Astrocyte (in vitro differentiated cells and primary cell): ENCODE results near the gene CSF2RB. TPM values are rescaled to one million over a fixed set of nuclear protein-coding genes. Genes with fewer than 3 reads are reported as not detected.
A peak's percentile ranks its signal among the peaks of the same experiment; 100 is the strongest.

Experiments used
- DNase-seq: peaks from one replicate; pipeline ENCODE4 v3.0.0-alpha.2; 2010; ENCODE audit warnings: low read depth
- FAIRE-seq: peaks from 2 replicates; lab custom pipeline; 2011; peaks lifted over from hg19 to GRCh38; lab: Jason Lieb, UNC
- H2AFZ ChIP-seq: 2 replicates; pipeline ENCODE4 v1.6.0; 2012; ENCODE audit warnings: low read depth, low read length, inconsistent platforms
- H3K27ac ChIP-seq: 2 replicates; pipeline ENCODE4 v1.5.1; 2011; ENCODE audit warnings: low read depth, low read length, inconsistent platforms
- H3K27me3 ChIP-seq: 2 replicates; pipeline ENCODE4 v1.6.0; 2011; ENCODE audit warnings: low read length, inconsistent platforms; ENCODE audit not compliant: insufficient read depth
- H3K36me3 ChIP-seq: 2 replicates; pipeline ENCODE4 v1.5.1; 2011; ENCODE audit warnings: low read length, inconsistent platforms; ENCODE audit not compliant: insufficient read depth
- H3K4me1 ChIP-seq: 2 replicates; pipeline ENCODE4 v1.5.1; 2011; ENCODE audit warnings: low read length, inconsistent platforms; ENCODE audit not compliant: insufficient read depth
- H3K4me2 ChIP-seq: 2 replicates; pipeline ENCODE4 v1.6.0; 2012; ENCODE audit warnings: low read length, inconsistent platforms
- H3K4me3 ChIP-seq: 2 replicates; pipeline ENCODE4 v1.5.1; 2011; ENCODE audit warnings: low read depth, mild to moderate bottlenecking, low read length, inconsistent platforms; ENCODE audit not compliant: insufficient read depth
- H3K79me2 ChIP-seq: 2 replicates; pipeline ENCODE4 v1.6.0; 2012; ENCODE audit warnings: mild to moderate bottlenecking, low read length, inconsistent platforms; ENCODE audit not compliant: insufficient read depth
- H3K9ac ChIP-seq: 2 replicates; pipeline ENCODE4 v1.6.0; 2012; ENCODE audit warnings: mild to moderate bottlenecking, low read length, inconsistent platforms
- H3K9me3 ChIP-seq: 2 replicates; pipeline ENCODE4 v1.5.1; 2012; ENCODE audit warnings: low read depth, mild to moderate bottlenecking, low read length, inconsistent platforms; ENCODE audit not compliant: insufficient read depth
- H4K20me1 ChIP-seq: 2 replicates; pipeline ENCODE4 v1.6.0; 2012; ENCODE audit warnings: low read length, inconsistent platforms; ENCODE audit not compliant: insufficient read depth
- H3K27ac Mint-ChIP-seq: one replicate; pipeline ENCODE4 v1.8.0; 2021; ENCODE audit warnings: mild to moderate bottlenecking, mixed read lengths; ENCODE audit not compliant: unreplicated experiment
- H3K27me3 Mint-ChIP-seq: one replicate; pipeline ENCODE4 v1.8.0; 2021; ENCODE audit warnings: low read depth, mixed read lengths; ENCODE audit not compliant: unreplicated experiment
- H3K36me3 Mint-ChIP-seq: one replicate; pipeline ENCODE4 v1.8.0; 2021; ENCODE audit warnings: low read depth, mixed read lengths; ENCODE audit not compliant: unreplicated experiment
- H3K4me1 Mint-ChIP-seq: one replicate; pipeline ENCODE4 v1.8.0; 2021; ENCODE audit warnings: low read depth, mixed read lengths; ENCODE audit not compliant: unreplicated experiment
- H3K4me3 Mint-ChIP-seq: one replicate; pipeline ENCODE4 v1.8.0; 2021; ENCODE audit warnings: mild to moderate bottlenecking, moderate library complexity, mixed read lengths; ENCODE audit not compliant: unreplicated experiment
- H3K9me3 Mint-ChIP-seq: one replicate; pipeline ENCODE4 v1.8.0; 2021; ENCODE audit warnings: mild to moderate bottlenecking, mixed read lengths; ENCODE audit not compliant: unreplicated experiment
- CTCF ChIP-seq: IDR thresholded peaks from 2 replicates; pipeline ENCODE4 v1.5.1; 2011; ENCODE audit warnings: low read depth, mild to moderate bottlenecking, inconsistent platforms, low read length, moderate library complexity; ENCODE audit not compliant: insufficient read depth
- EZH2 ChIP-seq: IDR thresholded peaks from 2 replicates; pipeline ENCODE4 v1.6.1; 2012; ENCODE audit warnings: mild to moderate bottlenecking, low read length, inconsistent platforms; ENCODE audit not compliant: insufficient read depth
- total RNA-seq: library from RNA; stranded (reverse); gene quantifications from 2 replicates; pipeline ENCODE4 v1.2.1, GENCODE V29; 2021

The CSF2RB gene
- total RNA-seq, 1 donor from 2014 or later: 0.09 TPM

- Histone ChIP-seq H3K27ac (no peak overlapping the region), H3K27me3 (peaks cover 3% of the 10 kb centered on the region), H3K4me3 (no peak overlapping the region), H3K4me1 (no peaks in the 10 kb centered on the region), H3K79me2 (no peaks in the 10 kb centered on the region), H4K20me1 (no peaks in the 10 kb centered on the region), H3K36me3 (no peaks in the 10 kb centered on the region), H3K9ac (no peak overlapping the region), H2AFZ (no peak overlapping the region), H3K4me2 (no peak overlapping the region), H3K9me3 (no peaks in the 10 kb centered on the region)
- Mint-ChIP-seq H3K4me3 (peak overlapping the region; percentile 7), H3K27ac (peak overlapping the region; percentile 2), H3K9me3 (peaks cover 4% of the 10 kb centered on the region), H3K36me3 (no peaks in the 10 kb centered on the region), H3K4me1 (peaks cover 29% of the 10 kb centered on the region), H3K27me3 (peaks cover 15% of the 10 kb centered on the region)
- FAIRE-seq (no peak), DNase-seq (peak; percentile 34)
- TF ChIP-seq EZH2 (no peak), CTCF (no peak)
Measured at GRCh38 chr22:36948273-36949225, 35.1 kb downstream of the CSF2RB start.

GRCh38 chr22:36950797-36951590 lies 37.6 kb downstream of the CSF2RB start:
- H3K4me2 ChIP-seq: no peak overlapping the region
- no peak overlapping the region for H3K27ac ChIP-seq
- DNase-seq (no peak), FAIRE-seq (no peak)
- TF ChIP-seq CTCF (no peak), EZH2 (no peak)
- H3K27me3 Mint-ChIP-seq: peaks cover 19% of the 10 kb centered on the region
- H3K9ac ChIP-seq: no peak overlapping the region
- no peaks in the 10 kb centered on the region for H3K4me1 ChIP-seq
- no peak overlapping the region for H2AFZ ChIP-seq
- H3K4me3 ChIP-seq: no peak overlapping the region
- no peaks in the 10 kb centered on the region for H3K27me3 ChIP-seq
- H4K20me1 ChIP-seq: no peaks in the 10 kb centered on the region
- H3K36me3 ChIP-seq: no peaks in the 10 kb centered on the region
- H3K79me2 ChIP-seq: no peaks in the 10 kb centered on the region
- H3K9me3 Mint-ChIP-seq: peaks cover 8% of the 10 kb centered on the region
- no peaks in the 10 kb centered on the region for H3K9me3 ChIP-seq
- no peaks in the 10 kb centered on the region for H3K36me3 Mint-ChIP-seq
- no peak overlapping the region for H3K4me3 Mint-ChIP-seq
- H3K4me1 Mint-ChIP-seq: peaks cover 28% of the 10 kb centered on the region
- peak overlapping the region; percentile 59 for H3K27ac Mint-ChIP-seq
